BLaER1 (cell line): ENCODE data around the gene TACC3.

Source experiments
- H3K27ac ChIP-seq: shearing (Covaris generic); formaldehyde crosslinking; 2 replicates; pipeline ENCODE4 v1.8.1; 2022
- H3K27me3 ChIP-seq: shearing (Covaris generic); formaldehyde crosslinking; 2 replicates; pipeline ENCODE4 v1.8.1; 2022
- H3K36me3 ChIP-seq: shearing (Covaris generic); formaldehyde crosslinking; 2 replicates; pipeline ENCODE4 v1.8.1; 2022
- H3K4me1 ChIP-seq: shearing (Covaris generic); formaldehyde crosslinking; 2 replicates; pipeline ENCODE4 v1.8.1; 2022
- H3K4me2 ChIP-seq: shearing (Covaris generic); formaldehyde crosslinking; 2 replicates; pipeline ENCODE4 v1.8.1; 2022
- H3K4me3 ChIP-seq: shearing (Covaris generic); formaldehyde crosslinking; 2 replicates; pipeline ENCODE4 v1.8.1; 2022
- H3K9ac ChIP-seq: shearing (Covaris generic); formaldehyde crosslinking; 2 replicates; pipeline ENCODE4 v1.8.1; 2022
- H3K9me3 ChIP-seq: shearing (Covaris generic); formaldehyde crosslinking; 2 replicates; pipeline ENCODE4 v1.8.1; 2022
- H4K20me1 ChIP-seq: shearing (Covaris generic); formaldehyde crosslinking; 2 replicates; pipeline ENCODE4 v1.8.1; 2022
- Cebpa-rat ChIP-seq: shearing (Covaris generic); IDR thresholded peaks from 2 replicates; pipeline ENCODE4 v1.8.1; 2022

The TACC3 gene

DNA sequence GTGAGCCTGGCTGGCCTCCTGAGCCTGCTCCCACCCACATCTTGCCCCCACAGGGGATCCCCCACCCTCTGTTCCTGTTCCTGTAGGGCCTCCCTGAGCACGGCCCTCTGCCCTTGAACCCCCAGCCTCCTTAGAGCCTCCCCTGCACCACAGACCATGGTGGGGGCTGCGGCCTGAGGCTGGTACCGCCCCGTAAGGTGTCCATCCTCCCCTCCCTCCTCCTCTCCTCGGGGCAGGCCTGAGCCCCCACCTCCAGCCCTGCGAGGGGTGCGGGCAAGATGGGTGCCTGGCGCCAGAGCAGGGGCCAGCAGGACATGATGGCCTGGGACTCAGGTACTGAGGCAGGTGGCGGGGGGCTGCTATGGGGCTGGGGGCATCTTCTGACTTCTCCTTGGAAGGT, 43.3 kb downstream of the TACC3 start:
- Histone ChIP-seq H3K36me3 (no peaks in the 10 kb centered on the region), H3K27ac (no peak overlapping the region), H3K4me3 (no peak overlapping the region), H3K4me1 (peaks cover 47% of the 10 kb centered on the region), H4K20me1 (peaks cover 34% of the 10 kb centered on the region), H3K9me3 (no peaks in the 10 kb centered on the region), H3K27me3 (peaks cover 62% of the 10 kb centered on the region), H3K4me2 (no peak overlapping the region), H3K9ac (no peak overlapping the region)
- no peak for TF ChIP-seq Cebpa-rat

DNA sequence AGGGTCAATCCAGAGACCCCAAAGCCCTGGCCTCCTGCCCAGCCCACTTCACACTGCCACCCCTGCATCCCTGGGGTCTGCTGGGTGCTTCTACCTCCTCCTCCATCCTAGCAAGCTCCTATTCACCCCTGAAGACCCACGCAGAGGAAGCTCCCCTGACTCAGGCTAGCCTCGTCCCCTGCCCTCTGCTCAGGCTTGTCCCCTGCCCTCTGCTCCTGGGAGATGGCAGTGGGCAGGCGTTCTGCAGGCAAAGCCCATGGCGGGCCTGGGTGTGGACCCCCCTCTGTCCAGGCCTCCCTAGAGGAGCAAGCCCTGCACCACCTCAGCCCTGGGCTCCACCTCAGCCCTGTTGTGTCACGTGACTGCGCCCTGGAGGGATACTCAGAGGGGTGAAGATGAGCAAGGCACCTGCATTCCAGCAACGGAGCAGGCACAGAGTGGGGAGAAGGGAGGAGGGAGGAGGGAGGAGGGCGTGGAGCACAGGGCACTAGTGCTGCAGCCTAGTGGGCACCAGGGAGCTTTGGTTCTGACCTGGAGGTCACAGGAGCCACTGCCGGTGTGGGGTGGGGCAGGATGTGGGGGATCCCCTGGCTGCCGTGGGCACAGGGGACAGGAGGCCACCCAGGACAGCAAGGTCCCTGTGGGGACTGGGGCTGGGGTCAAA, 44.2 kb downstream of the TACC3 start:
- H3K27ac ChIP-seq, result no peak overlapping the region
- H3K4me2 ChIP-seq, result peak overlapping the region; percentile 88
- no peak for TF ChIP-seq Cebpa-rat
- peaks cover 71% of the 10 kb centered on the region for H3K27me3 ChIP-seq
- H3K9me3 ChIP-seq, result no peaks in the 10 kb centered on the region
- H3K4me3 ChIP-seq, result no peak overlapping the region
- H3K4me1 ChIP-seq, result peaks cover 47% of the 10 kb centered on the region
- H3K9ac ChIP-seq, result no peak overlapping the region
- peaks cover 39% of the 10 kb centered on the region for H4K20me1 ChIP-seq
- H3K36me3 ChIP-seq, result no peaks in the 10 kb centered on the region

DNA sequence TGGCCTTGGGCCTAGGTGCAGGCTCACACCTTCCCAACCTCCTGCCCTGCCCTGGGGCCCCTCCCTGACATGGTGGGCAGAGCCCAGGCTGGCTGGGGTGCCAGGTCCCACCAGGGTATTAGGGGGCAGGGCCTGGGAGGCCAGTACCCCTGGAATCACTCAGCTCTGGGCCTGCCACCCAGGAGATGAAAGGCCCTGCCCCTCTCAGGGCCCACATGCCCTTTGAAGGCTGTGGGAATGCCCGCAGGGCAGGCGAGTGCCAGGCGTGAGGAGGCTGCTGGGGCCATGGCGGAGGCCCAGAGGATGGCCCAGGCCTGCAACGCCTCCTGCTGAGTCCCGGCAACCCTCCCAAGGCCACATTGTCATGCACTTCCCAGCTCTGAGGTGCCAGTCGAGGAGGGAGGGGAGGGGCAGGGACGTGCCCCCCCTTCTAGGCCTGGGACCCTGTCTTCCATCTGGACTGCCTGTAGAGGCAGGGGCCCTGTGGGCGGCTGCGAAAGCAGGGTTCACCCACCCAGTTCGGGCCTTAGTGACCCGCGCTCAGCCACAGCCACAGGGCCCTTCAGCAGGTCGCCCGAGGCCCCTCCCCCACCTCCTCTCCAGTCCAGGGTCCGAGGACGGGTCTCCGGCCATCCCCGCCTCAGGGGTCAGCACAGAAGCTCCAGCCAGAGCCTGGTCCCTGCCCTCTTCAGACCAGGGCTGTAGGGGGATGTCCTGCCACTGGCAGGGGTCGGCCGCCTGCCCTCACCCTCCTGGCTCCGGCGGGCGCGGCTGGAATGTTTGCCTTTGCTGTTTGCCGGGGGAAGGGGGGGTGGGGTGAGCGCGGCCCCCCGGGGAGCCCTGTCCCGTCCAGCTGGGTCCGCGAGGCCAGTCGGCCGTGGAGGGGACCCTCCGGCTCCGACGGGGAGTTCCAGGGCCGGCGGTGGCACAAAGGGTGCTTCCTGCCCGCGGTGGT, 45.1 kb downstream of the TACC3 start:
- peak overlapping the region; percentile 88 for H3K4me2 ChIP-seq
- H4K20me1 ChIP-seq, result peaks cover 47% of the 10 kb centered on the region
- no peak overlapping the region for H3K27ac ChIP-seq
- no peak for TF ChIP-seq Cebpa-rat
- no peak overlapping the region for H3K4me3 ChIP-seq
- no peak overlapping the region for H3K9ac ChIP-seq
- H3K4me1 ChIP-seq, result peaks cover 53% of the 10 kb centered on the region
- no peaks in the 10 kb centered on the region for H3K9me3 ChIP-seq
- H3K36me3 ChIP-seq, result no peaks in the 10 kb centered on the region
- H3K27me3 ChIP-seq, result peaks cover 76% of the 10 kb centered on the region

DNA sequence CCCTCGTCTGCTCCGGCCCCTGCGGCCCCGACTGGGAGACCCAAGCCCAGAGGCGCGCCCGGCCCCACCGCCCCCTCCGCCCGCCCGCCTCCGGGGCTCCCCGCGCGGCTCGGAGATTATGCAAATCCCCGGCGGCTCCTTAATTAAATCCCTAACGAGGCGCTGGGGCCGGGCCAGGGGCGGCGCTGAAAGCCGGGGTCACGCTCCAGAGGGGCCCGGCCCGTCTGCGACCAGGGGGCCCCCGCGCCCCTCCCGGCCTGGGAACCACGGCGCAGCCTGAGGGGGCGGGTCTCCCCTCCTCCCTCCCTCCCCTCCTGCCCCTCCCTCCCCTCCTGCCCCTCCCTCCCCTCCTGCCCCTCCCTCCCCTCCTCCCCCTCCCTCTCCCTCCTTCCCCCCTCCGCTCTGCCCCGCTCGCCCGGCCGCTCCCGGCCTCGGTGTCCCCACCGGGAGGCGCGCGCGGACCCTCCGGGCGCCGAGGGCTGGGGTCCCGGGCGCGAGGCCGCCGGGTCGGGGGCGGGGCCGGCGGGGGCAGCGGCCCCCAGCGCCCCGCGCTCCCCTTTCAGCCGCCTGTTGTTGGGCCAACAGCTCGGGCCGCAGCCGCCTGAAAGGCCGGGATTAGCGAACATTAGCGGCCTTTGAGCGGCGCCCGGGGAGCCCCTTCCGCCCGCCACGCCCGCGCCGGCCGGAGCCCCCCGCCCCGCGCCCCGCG, 45.9 kb downstream of the TACC3 start:
- peak overlapping the region; percentile 88 for H3K4me2 ChIP-seq
- H3K4me3 ChIP-seq, result peak overlapping the region; percentile 63

DNA sequence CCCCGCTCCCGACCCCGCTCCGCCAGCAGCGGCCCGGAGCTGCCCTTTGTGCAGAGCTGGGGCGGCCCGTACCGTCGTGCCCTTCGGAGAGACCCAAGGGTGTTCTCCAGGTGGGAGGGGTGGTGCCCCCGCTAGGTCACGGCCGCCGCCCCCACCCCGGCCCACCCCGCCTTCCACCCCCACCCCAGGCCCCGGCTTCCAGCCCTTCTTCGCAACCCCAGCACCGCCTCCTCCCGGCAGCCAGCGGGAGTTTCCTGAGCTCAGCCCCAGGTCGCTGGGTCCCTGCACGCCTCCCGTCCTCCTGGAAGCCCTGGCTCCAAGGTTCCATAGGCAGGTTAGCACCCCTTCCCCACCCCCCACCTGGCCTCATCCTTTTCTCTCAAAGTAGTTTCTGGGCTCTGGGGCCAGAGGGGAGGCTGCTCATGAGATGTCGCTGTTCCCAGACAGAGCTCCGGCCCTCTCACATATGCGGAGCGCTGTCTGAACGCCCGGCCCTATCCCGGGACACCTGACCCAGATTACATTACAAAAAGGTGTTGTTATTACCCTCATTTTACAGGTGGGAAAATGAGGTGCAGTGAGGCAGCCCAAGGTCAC, 46.5 kb downstream of the TACC3 start:
- Histone ChIP-seq H3K9ac (no peak overlapping the region), H3K36me3 (no peaks in the 10 kb centered on the region), H3K27me3 (peaks cover 69% of the 10 kb centered on the region), H3K4me1 (peaks cover 68% of the 10 kb centered on the region), H3K4me2 (peak overlapping the region; percentile 88), H3K9me3 (no peaks in the 10 kb centered on the region), H3K27ac (no peak overlapping the region), H3K4me3 (peak overlapping the region; percentile 63), H4K20me1 (peaks cover 48% of the 10 kb centered on the region)
- no peak for TF ChIP-seq Cebpa-rat

More for the DNA sequence above, 45.9 kb downstream of the TACC3 start:
- Histone ChIP-seq H3K36me3 (no peaks in the 10 kb centered on the region), H3K4me1 (peaks cover 62% of the 10 kb centered on the region), H3K27me3 (peaks cover 75% of the 10 kb centered on the region), H3K27ac (no peak overlapping the region), H3K9ac (no peak overlapping the region), H4K20me1 (peaks cover 48% of the 10 kb centered on the region), H3K9me3 (no peaks in the 10 kb centered on the region)
- no peak for TF ChIP-seq Cebpa-rat

DNA sequence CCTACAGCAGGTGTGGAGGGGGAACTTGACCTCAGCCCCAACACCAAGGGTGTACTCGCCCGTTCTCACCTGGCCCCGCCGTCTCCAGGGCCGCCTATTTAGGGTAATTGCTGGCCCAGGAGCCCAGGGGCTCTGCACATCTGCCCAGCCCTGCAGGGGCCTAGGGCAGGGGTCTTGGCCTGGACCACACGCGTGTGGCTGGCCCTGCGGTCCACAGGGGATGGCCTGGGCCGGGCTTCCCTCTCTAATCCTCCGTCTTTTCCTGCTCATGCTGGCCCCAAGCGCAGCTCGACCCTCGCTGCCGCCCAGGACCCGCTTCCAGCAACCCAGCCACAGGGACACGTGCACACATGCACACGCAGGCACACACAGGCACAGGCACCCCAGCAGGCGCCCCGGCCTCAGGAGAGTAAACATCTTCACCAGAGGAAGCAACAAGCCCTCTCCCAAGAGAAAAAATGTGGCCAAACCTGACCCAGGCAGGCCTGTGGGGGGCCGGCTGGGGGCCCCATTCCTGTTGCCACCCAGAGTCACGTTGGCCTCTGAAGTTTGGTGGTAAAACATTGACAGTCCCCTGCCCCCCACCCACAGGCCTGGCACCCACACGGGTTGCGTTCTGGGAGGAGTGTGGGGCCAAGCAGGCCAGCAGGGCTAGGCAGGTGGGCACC, 47.2 kb downstream of the TACC3 start:
- Histone ChIP-seq H3K27me3 (peaks cover 64% of the 10 kb centered on the region), H3K9ac (no peak overlapping the region), H3K4me3 (peak overlapping the region; percentile 29; the same call in 1 of the 2 replicates), H3K36me3 (no peaks in the 10 kb centered on the region), H3K4me1 (peaks cover 74% of the 10 kb centered on the region), H3K27ac (no peak overlapping the region), H3K9me3 (no peaks in the 10 kb centered on the region), H4K20me1 (peaks cover 48% of the 10 kb centered on the region), H3K4me2 (peak overlapping the region; percentile 88)
- no peak for TF ChIP-seq Cebpa-rat

DNA sequence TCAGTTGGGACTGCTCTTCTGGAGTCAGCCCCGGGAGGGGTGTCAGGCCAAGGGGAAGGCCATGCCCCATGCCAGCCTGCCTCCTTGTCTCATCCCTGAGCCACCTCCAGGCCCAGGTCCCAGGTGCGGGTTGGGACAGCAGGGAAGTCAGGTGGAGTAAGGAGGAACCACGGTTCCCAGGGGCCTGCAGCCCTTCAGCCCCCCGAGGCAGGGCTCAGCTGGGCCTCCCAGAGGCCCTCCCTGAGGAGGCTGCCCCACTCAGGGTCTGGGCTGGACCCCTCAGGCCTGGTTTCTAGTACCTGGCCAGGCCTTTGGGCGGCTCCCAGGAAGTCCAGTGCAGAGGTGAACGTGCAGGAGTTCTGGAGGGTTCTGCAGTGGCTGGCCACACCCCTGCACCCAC, 48.4 kb downstream of the TACC3 start:
- Histone ChIP-seq H3K36me3 (no peaks in the 10 kb centered on the region), H3K4me1 (peaks cover 81% of the 10 kb centered on the region), H3K27me3 (peaks cover 52% of the 10 kb centered on the region), H3K27ac (no peak overlapping the region), H3K9me3 (no peaks in the 10 kb centered on the region), H3K4me3 (peak overlapping the region; percentile 29; the same call in 1 of the 2 replicates), H3K9ac (0 out of 2 replicates have a peak overlapping the region, but pooled peaks have one; percentile 10), H3K4me2 (peak overlapping the region; percentile 88), H4K20me1 (peaks cover 45% of the 10 kb centered on the region)
- no peak for TF ChIP-seq Cebpa-rat

DNA sequence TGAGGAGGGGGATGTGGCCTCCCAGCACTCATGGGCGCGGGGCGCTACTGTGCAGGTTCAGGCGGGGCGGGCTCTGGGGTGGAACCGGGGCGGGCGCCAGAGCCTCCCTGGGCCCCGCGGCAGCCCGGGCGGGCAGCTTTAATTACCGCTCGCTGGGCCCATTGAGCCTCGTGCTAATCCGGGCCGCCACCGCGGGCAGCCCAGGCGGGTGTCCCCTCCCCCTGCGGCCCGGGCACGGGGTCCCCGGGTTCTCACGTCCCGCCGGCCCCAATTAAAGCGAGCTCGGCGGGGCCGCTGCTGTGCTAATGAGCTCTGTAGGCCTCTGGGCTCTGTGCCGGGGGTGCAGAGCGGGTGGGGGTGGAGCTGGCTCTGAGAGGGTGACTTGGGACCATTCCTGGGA, 48.9 kb downstream of the TACC3 start:
- Histone ChIP-seq H3K4me1 (peaks cover 86% of the 10 kb centered on the region), H4K20me1 (peaks cover 40% of the 10 kb centered on the region), H3K9ac (no peak overlapping the region)

DNA sequence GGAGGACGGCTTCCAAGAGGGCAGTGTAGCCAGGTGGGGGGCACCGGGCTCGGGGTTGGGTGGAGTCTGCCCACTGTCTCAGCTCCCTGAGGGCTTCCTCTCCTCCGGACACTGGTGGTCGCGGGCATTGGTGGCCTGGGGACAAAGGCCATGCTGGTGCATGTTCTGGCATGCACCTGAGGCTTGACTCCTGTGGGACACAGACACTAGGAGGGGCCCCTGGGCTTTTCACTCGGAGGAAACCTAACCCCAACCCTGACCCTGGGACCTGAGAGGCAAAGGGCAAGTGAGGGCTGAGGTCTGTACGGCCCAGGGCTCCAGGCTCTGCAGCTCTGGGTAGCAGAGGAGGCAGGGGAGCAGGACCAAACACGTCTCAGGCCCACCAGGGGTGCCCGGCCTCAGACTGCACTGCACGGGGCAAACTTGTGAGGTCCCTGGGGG, 49.5 kb downstream of the TACC3 start:
- Histone ChIP-seq H3K27ac (no peak overlapping the region), H3K4me1 (peaks cover 91% of the 10 kb centered on the region), H4K20me1 (peaks cover 34% of the 10 kb centered on the region), H3K9me3 (no peaks in the 10 kb centered on the region), H3K4me2 (peak overlapping the region; percentile 88), H3K36me3 (no peaks in the 10 kb centered on the region), H3K4me3 (no peak overlapping the region), H3K27me3 (peaks cover 43% of the 10 kb centered on the region), H3K9ac (no peak overlapping the region)
- no peak for TF ChIP-seq Cebpa-rat

More for the DNA sequence above, 48.9 kb downstream of the TACC3 start:
- Histone ChIP-seq H3K4me3 (no peak overlapping the region), H3K36me3 (no peaks in the 10 kb centered on the region), H3K27ac (no peak overlapping the region), H3K9me3 (no peaks in the 10 kb centered on the region), H3K27me3 (peaks cover 47% of the 10 kb centered on the region), H3K4me2 (peak overlapping the region; percentile 88)
- no peak for TF ChIP-seq Cebpa-rat
